Stromal cell of bone marrow (primary cell): ENCODE results near the gene POLR2H.
A peak's percentile ranks its signal among the peaks of the same experiment; 100 is the strongest.

ENCODE experiments used
- DNase-seq: peaks from one replicate; pipeline ENCODE4 v3.0.0-alpha.2; 2012; ENCODE audit warnings: low read depth

The POLR2H gene

GRCh38 chr3:184352149-184352785, 9.2 kb upstream of the POLR2H start:
- DNase-seq, result no peak

DNA sequence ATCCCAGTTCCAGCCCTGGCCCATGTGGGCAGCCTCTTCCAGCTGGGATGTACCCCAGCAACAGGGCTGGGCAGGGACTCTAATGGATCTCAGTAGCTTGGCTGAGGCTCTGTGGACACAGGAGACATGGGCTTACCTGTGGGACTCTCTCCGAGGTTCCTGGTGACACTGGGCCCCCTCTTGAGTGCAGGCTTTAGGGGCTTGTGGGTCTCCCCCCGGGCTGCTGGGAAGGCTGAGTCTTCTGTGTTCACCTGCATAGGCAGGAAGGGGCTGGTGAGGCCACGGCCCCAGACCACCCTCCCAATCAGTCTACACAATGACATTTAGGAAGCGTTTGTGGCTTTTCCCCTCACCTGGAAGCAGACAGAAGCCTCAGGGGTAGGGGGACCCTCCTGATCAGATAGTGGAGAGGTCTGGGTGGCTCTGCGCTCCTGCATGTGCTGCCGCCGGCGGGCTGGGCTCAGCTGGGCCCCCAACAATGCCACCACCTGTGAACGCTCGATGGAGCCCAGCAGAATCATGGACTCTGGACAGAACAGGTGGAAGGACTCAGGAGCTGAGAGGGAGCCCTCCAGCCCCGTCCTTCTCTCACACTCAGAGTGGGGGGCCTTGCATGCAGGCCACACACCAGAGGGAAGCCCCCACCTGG, 8.5 kb upstream of the POLR2H start:
- no peak for DNase-seq

DNA sequence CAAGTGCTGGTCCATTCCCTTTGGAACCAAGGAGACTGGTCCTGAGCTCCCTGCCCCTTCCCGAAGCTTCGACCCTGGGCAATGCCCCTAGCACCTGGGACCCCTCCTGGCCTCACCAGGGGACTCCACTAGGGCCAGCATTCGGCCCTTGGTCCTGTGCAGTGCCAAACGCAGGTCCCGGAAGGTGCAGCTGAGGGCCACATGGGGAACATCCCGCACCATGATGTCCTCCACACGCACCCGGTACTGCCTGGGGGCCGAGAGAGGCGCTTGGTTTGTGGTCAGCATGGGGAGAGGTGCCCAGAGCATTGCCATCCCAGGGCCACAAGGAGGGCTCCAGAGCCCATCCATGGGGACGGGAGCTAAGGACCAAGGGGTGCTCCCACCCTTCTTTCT, 8.0 kb upstream of the POLR2H start:
- DNase-seq, result no peak

- DNase-seq, result no peak
Measured at GRCh38 chr3:184354121-184354728, 7.3 kb upstream of the POLR2H start.

DNA sequence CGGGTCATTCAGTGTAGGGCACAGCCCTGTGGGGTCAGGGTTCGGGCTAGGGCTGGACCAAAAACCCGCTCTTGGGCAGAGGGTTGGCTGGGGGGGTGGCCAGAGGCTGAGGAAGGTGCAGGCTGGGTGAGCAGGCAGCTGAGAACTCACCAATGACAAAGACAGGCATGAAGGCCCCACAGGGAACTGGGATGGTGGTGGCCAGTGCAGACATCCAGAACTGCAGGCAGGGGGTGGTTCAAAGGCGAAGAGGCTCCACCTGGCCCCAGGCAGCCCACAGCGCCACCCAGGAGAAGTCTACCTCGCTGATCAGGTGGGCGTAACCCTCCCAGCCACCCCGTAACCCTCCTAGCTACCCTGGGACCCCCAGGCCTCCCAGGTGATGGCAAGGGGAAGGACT, 6.8 kb upstream of the POLR2H start:
- no peak for DNase-seq

GRCh38 chr3:184355261-184356040, 6.1 kb upstream of the POLR2H start:
- DNase-seq, result no peak

DNA sequence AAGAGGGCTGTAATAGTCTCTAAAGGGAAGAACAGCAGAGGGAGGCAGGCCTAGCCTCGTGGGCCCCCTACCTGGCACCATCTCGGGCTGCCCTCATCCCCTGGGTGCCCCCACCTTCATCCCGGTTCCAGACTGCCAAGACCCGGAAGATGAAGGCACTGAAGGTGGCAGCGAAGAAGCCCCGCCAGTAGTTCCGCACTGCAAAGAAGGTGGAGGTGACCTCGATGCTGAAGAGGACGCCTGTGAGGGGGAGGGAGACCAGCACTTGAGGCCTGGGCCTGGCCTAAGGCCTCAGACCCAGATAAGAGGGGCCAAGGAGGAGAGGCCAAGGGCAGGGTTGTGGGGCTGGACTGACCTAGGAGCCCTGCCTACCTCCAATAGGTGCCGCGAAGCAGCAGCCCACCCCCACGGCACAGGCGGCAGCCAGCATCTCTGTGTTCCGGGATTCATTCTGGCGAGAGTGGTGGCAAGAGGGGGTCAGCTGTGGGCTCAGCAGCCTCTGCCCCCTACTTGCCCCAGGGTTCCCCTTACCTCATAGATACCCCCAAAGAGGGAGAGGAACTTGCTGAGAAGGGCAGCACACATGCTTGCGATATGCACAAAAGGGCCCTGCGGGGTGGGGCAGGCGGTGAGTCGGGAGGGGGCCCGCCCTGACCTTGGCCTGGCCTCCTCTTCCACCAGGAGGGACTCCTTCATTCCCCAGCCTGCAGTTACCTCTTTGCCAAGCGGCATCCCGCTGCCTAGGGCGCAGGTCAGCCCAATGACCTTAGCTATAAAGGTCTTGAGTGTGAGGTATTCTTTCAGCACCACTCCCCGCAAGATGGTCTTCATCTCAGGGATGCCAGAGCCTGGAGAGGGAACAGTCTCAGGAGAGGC, 4.0 kb upstream of the POLR2H start:
- no peak for DNase-seq

DNA sequence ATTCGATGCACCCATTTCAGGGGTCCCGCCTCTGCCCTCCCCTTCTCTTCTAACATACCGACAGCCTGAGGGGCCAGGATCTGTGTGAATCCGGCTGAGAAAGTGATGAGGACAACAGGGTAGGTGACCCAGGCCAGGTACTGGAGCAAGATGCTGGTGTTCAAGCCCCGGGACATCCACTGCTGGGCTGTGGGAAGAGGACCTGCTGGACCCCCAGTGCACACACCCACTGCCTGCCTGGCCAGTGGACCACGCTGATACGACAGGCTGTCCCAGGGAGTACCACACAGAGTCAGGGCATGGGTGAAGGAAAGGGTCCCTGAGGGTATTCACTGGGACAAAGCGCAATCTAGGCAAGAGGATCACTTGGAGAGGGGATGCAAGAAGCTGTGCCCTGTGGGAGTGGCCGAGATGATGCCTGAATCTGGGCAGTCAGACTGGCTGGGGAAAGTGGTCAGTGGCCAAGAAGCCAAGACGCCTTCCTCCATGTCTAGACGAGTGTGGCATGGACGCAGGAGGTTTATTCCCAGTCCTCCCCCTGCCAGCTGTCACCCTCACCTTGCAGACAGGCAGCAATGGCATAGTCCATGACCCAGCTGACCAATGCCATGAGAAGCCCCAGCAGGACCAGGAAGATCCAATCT, 3.3 kb upstream of the POLR2H start:
- no peak for DNase-seq

DNA sequence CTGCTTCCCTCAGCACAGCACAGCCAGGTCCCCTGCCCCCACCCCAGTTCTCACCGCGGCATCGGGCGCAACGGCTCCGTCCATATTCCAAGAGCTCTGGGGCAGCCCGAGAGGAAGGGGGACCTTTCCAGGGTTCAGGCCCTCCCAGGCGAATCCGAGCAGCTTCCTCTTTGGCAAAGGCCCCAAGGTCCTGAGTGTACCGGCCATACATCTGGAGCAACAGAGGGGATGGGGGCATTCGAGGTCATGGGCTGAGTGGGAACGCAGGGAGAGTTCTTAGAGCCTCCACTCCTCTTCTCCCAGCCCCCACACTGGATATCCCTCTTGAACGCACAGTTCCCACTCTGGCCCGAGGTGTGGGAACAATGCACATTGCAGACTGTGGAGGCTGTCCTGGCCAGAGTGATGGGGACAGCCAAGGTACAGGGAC, 2.6 kb upstream of the POLR2H start:
- DNase-seq, result no peak

DNA sequence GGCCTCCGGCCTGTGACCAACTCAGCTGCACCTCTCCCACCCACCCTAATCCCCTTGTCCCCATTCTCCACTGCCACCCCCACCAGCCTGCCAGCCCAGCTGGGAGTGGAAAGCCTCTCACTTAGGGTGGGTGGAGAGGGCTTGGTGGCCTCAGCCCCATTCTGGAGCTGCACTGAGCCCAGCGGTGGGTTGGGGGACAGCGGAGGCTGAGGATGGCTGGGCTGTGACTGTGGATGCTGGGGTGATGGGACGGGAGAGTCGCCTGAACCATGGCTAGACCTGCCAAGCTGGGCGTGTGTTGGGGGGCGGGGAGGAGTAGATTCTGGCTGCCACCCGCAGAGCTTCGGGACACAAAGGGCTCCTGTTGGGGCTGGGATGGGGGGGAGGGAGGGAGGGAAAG, 1.9 kb upstream of the POLR2H start:
- no peak for DNase-seq

- DNase-seq, result no peak
Measured at GRCh38 chr3:184360070-184360928, 1.2 kb upstream of the POLR2H start.

GRCh38 chr3:184360929-184361531, 480 bp upstream of the POLR2H start:
- no peak for DNase-seq

- DNase-seq, result peak; percentile 34
Measured at GRCh38 chr3:184361932-184362667, 590 bp downstream of the POLR2H start.

DNA sequence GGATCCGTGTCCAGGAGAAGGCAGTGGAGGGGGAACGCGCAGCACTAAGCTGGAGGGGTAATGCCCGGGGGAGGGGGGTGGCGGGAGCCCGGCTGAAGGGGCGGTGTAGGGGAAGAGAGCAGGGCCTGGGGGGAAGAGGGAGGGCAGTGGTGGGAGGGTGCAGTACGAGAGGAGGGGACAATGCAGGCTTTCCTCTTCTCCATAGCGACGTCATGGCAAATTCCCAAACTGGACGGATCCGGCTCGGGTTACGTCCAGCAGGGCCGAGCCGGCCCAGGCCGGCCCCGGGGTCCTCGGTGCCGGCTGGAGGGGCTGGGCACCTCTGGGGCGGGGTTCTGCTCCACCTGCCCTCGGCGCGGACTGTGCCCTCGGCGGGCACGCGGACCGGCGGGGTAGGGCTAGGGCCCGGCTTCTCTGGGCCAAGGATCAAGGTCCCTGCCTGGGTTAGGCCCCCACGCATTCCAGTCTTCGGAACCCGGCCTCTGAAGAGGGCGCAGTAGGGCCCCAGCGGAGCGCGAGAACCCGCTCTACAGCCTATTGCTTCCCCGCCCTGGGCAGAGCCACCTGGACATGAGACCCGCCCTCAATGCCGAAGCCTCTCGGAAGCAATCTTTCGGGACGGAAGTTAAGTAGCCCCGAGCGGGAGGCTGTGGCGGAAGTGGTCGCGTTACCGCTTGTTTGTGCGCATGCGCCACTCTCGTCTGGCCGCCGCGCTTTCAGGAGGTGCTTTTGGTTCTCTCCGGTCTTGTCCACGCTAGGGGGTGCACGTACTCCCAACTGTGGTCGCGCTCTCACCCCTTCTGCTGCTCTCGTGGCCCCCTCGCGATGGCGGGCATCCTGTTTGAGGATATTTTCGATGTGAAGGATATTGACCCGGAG, 1.4 kb downstream of the POLR2H start:
- peak; percentile 93 for DNase-seq

GRCh38 chr3:184366619-184367289, 5.2 kb downstream of the POLR2H start:
- peak; percentile 58 for DNase-seq

DNA sequence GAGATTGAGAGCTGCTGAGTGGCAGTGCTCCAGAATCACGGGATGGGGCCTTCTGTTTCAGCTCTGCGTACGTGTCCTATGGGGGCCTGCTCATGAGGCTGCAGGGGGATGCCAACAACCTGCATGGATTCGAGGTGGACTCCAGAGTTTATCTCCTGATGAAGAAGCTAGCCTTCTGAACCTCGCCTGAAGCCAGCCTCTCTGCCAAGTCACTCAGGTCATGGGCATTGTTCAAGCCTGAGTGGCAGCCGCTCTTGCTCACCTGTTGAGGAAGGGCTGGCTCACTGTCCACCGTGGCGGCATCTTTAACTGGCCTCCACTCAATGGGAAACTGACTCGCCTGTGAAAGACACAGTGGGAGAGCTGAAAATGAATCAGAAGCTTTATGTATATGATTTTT, 6.6 kb downstream of the POLR2H start:
- DNase-seq, result no peak

DNA sequence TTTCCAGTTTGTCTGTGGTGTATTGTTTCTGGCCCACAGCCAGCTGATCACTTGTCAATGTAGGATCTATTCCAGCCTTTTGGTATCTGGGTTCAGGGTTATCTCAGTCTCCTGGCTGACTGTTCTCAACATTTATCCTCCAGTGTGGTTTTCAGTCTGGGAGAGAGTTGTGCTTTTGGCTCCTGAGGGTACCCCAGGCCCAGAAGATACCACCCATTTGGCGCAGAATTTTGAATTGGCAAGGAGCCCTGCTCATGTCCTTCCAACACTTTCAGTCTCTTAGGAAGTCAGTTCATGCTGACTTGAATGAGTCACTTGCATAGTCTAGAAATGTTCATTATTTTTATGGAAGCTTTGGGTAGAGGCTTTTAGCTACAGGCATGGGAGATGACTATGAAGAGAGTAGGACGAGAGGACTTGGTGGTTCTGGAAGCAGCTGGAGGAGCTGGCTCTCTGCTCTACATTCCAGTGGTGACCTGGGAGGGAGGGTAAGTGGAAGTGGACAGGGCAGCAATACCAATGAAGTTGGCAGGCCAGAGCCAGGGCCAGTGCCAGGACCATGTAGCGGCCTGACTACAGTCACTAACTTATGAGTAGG, 7.2 kb downstream of the POLR2H start:
- DNase-seq, result peak; percentile 85
